Stimulated activated CD8-positive, alpha-beta memory T cell treated with anti-CD3 and anti-CD28 coated beads, Interleukin-7, amount 100 ng/mL, for 24 hours (primary cell): Measurements from ENCODE around the gene SYPL2.

Source experiments
- DNase-seq: peaks from one replicate; pipeline ENCODE4 v3.0.0-alpha.2; 2020; ENCODE audit warnings: low read depth

SYPL2 gene

GRCh38 chr1:109516872-109517271 lies 50.5 kb downstream of the SYPL2 start:
- DNase-seq, result no peak

- no peak for DNase-seq
Measured at GRCh38 chr1:109517337-109517736, 51.0 kb downstream of the SYPL2 start.

GRCh38 chr1:109521002-109521951 lies 54.9 kb downstream of the SYPL2 start:
- DNase-seq, result no peak

GRCh38 chr1:109522026-109522425 lies 55.7 kb downstream of the SYPL2 start:
- DNase-seq, result no peak

- no peak for DNase-seq
Measured at GRCh38 chr1:109523706-109524105, 57.4 kb downstream of the SYPL2 start.

GRCh38 chr1:109527098-109527811 lies 60.9 kb downstream of the SYPL2 start:
- DNase-seq, result no peak

- DNase-seq, result no peak
Measured at GRCh38 chr1:109527846-109528695, 61.7 kb downstream of the SYPL2 start.

- DNase-seq, result no peak
Measured at GRCh38 chr1:109528712-109529111, 62.4 kb downstream of the SYPL2 start.

GRCh38 chr1:109529881-109530456 lies 63.6 kb downstream of the SYPL2 start:
- DNase-seq, result no peak

- DNase-seq, result no peak
Measured at GRCh38 chr1:109530457-109531087, 64.2 kb downstream of the SYPL2 start.

- no peak for DNase-seq
Measured at GRCh38 chr1:109531380-109531779, 65.0 kb downstream of the SYPL2 start.
